ENCODE data around the gene PRPF6. TPM values are rescaled to one million over a fixed set of nuclear protein-coding genes. Genes with fewer than 3 reads are reported as not detected.

PRPF6 gene
- total RNA-seq, 1 donor from 2014 or later = 51.9 TPM

DNA sequence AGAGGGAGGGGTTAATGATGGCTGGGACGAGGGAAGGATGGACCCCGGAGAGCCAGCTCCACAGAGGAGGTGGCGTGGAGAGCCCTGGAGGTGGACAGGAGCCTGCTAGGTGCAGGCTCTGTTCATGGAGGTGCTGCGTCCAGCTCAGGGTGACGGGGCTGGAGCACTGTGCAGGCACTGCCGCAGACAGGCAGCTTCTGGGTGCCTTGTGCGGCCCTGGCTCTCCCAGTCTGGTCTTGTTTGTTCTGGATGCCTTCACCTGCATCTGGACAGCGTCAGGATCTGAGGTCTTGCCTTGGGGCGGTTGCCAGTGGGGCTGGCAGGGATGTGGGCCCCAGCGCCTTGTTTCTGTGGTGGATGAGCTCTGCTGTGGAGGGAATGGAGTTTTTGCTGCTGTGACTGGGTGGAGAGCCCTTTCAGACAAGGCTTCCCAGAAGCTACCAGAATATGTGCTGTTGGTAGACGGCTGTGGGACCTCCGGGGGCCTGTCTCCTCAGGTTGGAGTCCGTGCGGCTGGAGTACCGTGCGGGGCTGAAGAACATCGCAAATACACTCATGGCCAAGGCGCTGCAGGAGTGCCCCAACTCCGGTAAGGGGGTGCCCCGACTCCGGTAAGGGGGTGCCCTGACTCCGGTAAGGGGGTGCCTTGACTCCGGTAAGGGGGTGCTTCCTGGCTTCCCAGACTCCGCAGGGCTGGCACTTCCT lies 47.2 kb downstream of the PRPF6 start:
- Histone ChIP-seq H3K79me2 (ENCODE audit: low read depth) (no peaks in the 10 kb centered on the region), H3K36me3 (no peaks in the 10 kb centered on the region), H3K27ac (no peak overlapping the region), H3K9ac (no peak overlapping the region), H3K4me3 (no peak overlapping the region), H3K9me3 (ENCODE audit: low read depth) (no peaks in the 10 kb centered on the region), H3K27me3 (no peaks in the 10 kb centered on the region), H4K20me1 (ENCODE audit: low read depth) (no peaks in the 10 kb centered on the region), H3K4me2 (no peak overlapping the region), H2AFZ (replicated peaks) (no peak overlapping the region), H3F3A (ENCODE audit: low read depth) (no peaks in the 10 kb centered on the region), H3K4me1 (no peaks in the 10 kb centered on the region)
- Mint-ChIP-seq H3K36me3 (peaks cover 20% of the 10 kb centered on the region), H3K4me1 (no peaks in the 10 kb centered on the region), H3K27ac (no peak overlapping the region), H3K9me3 (no peaks in the 10 kb centered on the region), H3K27me3 (ENCODE audit: insufficient read depth, low read depth) (peaks cover 3% of the 10 kb centered on the region), H3K4me3 (no peak overlapping the region)
- TF ChIP-seq EZH2phosphoT487 (IDR thresholded peaks at IDR 0.05) (no peak), CTCF (IDR thresholded peaks at IDR 0.05) (no peak), EZH2 (IDR thresholded peaks at IDR 0.05) (no peak)
- no peak for DNase-seq (ENCODE audit: low spot score)

GRCh38 chr20:64029293-64030117 lies 48.6 kb downstream of the PRPF6 start:
- no peaks in the 10 kb centered on the region for H3K36me3 ChIP-seq

GRCh38 chr20:64030371-64031134 lies 49.6 kb downstream of the PRPF6 start:
- H3K4me1 Mint-ChIP-seq = peaks cover 5% of the 10 kb centered on the region
- peak overlapping the region; percentile 41 for H3K4me3 Mint-ChIP-seq
- H3K27me3 ChIP-seq = no peaks in the 10 kb centered on the region
- no peak for DNase-seq (ENCODE audit: low spot score)
- peaks cover 7% of the 10 kb centered on the region for H4K20me1 ChIP-seq (ENCODE audit: low read depth)
- TF ChIP-seq EZH2phosphoT487 (IDR thresholded peaks at IDR 0.05) = no peak
- no peak for TF ChIP-seq EZH2 (IDR thresholded peaks at IDR 0.05)
- TF ChIP-seq CTCF (IDR thresholded peaks at IDR 0.05) = no peak
- no peak overlapping the region for H3K27ac ChIP-seq
- no peaks in the 10 kb centered on the region for H3K79me2 ChIP-seq (ENCODE audit: low read depth)
- no peak overlapping the region for H3K9ac ChIP-seq
- H3F3A ChIP-seq (ENCODE audit: low read depth) = peaks cover 6% of the 10 kb centered on the region
- H3K9me3 Mint-ChIP-seq = no peaks in the 10 kb centered on the region
- H3K36me3 ChIP-seq = no peaks in the 10 kb centered on the region
- H3K4me1 ChIP-seq = peaks cover 3% of the 10 kb centered on the region
- no peak overlapping the region for H3K4me2 ChIP-seq
- no peak overlapping the region for H3K4me3 ChIP-seq
- no peak overlapping the region for H2AFZ ChIP-seq (replicated peaks)
- H3K9me3 ChIP-seq (ENCODE audit: low read depth) = no peaks in the 10 kb centered on the region
- peaks cover 10% of the 10 kb centered on the region for H3K27me3 Mint-ChIP-seq (ENCODE audit: insufficient read depth, low read depth)
- H3K36me3 Mint-ChIP-seq = peaks cover 16% of the 10 kb centered on the region
- H3K27ac Mint-ChIP-seq = no peak overlapping the region

More at GRCh38 chr20:64029293-64030117, 48.6 kb downstream of the PRPF6 start:
- Mint-ChIP-seq H3K36me3 (peaks cover 17% of the 10 kb centered on the region), H3K9me3 (no peaks in the 10 kb centered on the region), H3K27ac (no peak overlapping the region), H3K4me3 (no peak overlapping the region), H3K27me3 (ENCODE audit: insufficient read depth, low read depth) (peaks cover 4% of the 10 kb centered on the region), H3K4me1 (no peaks in the 10 kb centered on the region)
- H2AFZ ChIP-seq (replicated peaks) = no peak overlapping the region
- no peak for TF ChIP-seq CTCF (IDR thresholded peaks at IDR 0.05)
- no peak for TF ChIP-seq EZH2 (IDR thresholded peaks at IDR 0.05)
- no peak for TF ChIP-seq EZH2phosphoT487 (IDR thresholded peaks at IDR 0.05)
- no peaks in the 10 kb centered on the region for H3F3A ChIP-seq (ENCODE audit: low read depth)
- no peaks in the 10 kb centered on the region for H3K79me2 ChIP-seq (ENCODE audit: low read depth)
- no peak overlapping the region for H3K4me2 ChIP-seq
- no peak for DNase-seq (ENCODE audit: low spot score)
- no peaks in the 10 kb centered on the region for H3K9me3 ChIP-seq (ENCODE audit: low read depth)
- no peak overlapping the region for H3K9ac ChIP-seq
- H3K27me3 ChIP-seq = no peaks in the 10 kb centered on the region
- no peak overlapping the region for H3K27ac ChIP-seq
- no peaks in the 10 kb centered on the region for H4K20me1 ChIP-seq (ENCODE audit: low read depth)
- H3K4me1 ChIP-seq = no peaks in the 10 kb centered on the region
- no peak overlapping the region for H3K4me3 ChIP-seq
